Vagina (tissue), 2 donors: ENCODE measurements around the gene LYPD6. TPM values are rescaled to one million over a fixed set of nuclear protein-coding genes. Genes with fewer than 3 reads are reported as not detected.

Experiments
- DNase-seq, 2 donors: peaks; one replicate each; pipeline ENCODE4 v3.0.0-alpha.2; 2017; ENCODE audit errors: extremely low spot score in 2 of 2
- H3K27ac ChIP-seq: fragments of 200-600 bp; sonication (generic); one replicate; pipeline ENCODE4 v1.5.1; 2019
- H3K27me3 ChIP-seq: fragments of 200-600 bp; sonication (generic); one replicate; pipeline ENCODE4 v1.5.1; 2019
- H3K36me3 ChIP-seq, 2 donors: fragments of 200-600 bp; sonication (generic); one replicate each; pipeline ENCODE4 v1.5.1; 2017 to 2019
- H3K4me1 ChIP-seq: fragments of 200-600 bp; sonication (generic); one replicate; pipeline ENCODE4 v1.5.1; 2019
- H3K4me3 ChIP-seq, 2 donors: fragments of 200-600 bp; sonication (generic); 1 replicate in 1 of 2; 2 replicates in 1 of 2; pipeline ENCODE4 v1.5.1; 2016 to 2019
- H3K9me3 ChIP-seq: fragments of 200-600 bp; sonication (generic); one replicate; pipeline ENCODE4 v1.5.1; 2019
- POLR2A ChIP-seq, 2 donors: fragments of 450-650 bp; IDR thresholded peaks; one replicate each; pipeline ENCODE4 v1.6.1; 2017; ENCODE audit warnings: antibody characterized with exemption in 2 of 2, mild to moderate bottlenecking in 2 of 2, moderate library complexity in 2 of 2
- POLR2AphosphoS5 ChIP-seq, 2 donors: sonication (generic); formaldehyde crosslinking; IDR thresholded peaks; one replicate each; pipeline ENCODE4 v1.9.0; 2017; ENCODE audit warnings: antibody characterized with exemption in 2 of 2, mild to moderate bottlenecking in 2 of 2, low read depth in 1 of 2; ENCODE audit not compliant: insufficient read depth in 1 of 2
- intact Hi-C: fragments of 100-400 bp; cut with DNase I; formaldehyde crosslinking; loops from one replicate; pipeline ENCODE4 v1.15.1; 2023
- total RNA-seq: library from RNA; depleted of rRNA; stranded (reverse); fragments of >200 nt; gene quantifications from one replicate; pipeline ENCODE4 v1.2.3, GENCODE V29; 2016
- TF ChIP-seq, protein P1 (sequence below), 3 experiments: fragments of 450-650 bp in 2 of 3; fragments of 200-600 bp in 1 of 3; sonication (generic) in 1 of 3; IDR thresholded peaks; one replicate each; pipeline ENCODE4 v1.5.1; 2017 to 2019; ENCODE audit warnings: antibody characterized with exemption in 3 of 3, mild to moderate bottlenecking in 2 of 3, moderate library complexity in 2 of 3

The LYPD6 gene
- total RNA-seq, 1 donor from 2014 or later: 0.25 TPM

DNA sequence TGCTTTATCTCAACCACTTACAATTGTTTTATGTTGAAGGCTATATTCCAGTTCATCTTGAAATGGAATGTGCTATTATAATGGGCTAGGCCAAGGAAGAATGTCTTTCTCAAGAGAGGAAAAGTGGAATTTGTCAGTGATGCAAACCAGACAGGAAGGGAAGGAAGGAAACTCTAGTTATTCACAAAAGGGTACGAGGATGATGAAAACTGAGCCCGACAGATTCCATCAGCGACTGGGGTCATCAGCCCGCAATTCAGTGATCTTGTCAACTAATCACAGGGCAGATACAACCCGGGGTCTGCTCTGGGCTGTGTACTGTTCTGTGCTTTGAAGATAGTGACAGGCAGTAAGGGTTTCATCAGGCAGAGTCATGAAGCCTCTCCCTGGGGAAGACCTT, 23.4 kb upstream of the LYPD6 start:
- Histone ChIP-seq H3K4me1 (no peaks in the 10 kb centered on the region), H3K9me3 (no peaks in the 10 kb centered on the region), H3K27ac (no peak overlapping the region), H3K36me3 (no peaks in the 10 kb centered on the region), H3K27me3 (no peaks in the 10 kb centered on the region), H3K4me3 (no peak overlapping the region)
- intact Hi-C loops: no loop called here
- TF ChIP-seq POLR2A (IDR thresholded peaks at IDR 0.05): no peak
- TF ChIP-seq, protein P1, sequence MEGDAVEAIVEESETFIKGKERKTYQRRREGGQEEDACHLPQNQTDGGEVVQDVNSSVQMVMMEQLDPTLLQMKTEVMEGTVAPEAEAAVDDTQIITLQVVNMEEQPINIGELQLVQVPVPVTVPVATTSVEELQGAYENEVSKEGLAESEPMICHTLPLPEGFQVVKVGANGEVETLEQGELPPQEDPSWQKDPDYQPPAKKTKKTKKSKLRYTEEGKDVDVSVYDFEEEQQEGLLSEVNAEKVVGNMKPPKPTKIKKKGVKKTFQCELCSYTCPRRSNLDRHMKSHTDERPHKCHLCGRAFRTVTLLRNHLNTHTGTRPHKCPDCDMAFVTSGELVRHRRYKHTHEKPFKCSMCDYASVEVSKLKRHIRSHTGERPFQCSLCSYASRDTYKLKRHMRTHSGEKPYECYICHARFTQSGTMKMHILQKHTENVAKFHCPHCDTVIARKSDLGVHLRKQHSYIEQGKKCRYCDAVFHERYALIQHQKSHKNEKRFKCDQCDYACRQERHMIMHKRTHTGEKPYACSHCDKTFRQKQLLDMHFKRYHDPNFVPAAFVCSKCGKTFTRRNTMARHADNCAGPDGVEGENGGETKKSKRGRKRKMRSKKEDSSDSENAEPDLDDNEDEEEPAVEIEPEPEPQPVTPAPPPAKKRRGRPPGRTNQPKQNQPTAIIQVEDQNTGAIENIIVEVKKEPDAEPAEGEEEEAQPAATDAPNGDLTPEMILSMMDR (IDR thresholded peaks at IDR 0.05): no peak
- no peak for TF ChIP-seq POLR2AphosphoS5 (IDR thresholded peaks at IDR 0.05; ENCODE audit: insufficient read depth in 1 of 2, low read depth in 1 of 2)
- no peak for DNase-seq

GRCh38 chr2:149310349-149310748, 20.0 kb upstream of the LYPD6 start:
- intact Hi-C loops: no loop called here
- no peak overlapping the region for H3K4me3 ChIP-seq
- DNase-seq: no peak
- H3K9me3 ChIP-seq: no peaks in the 10 kb centered on the region
- no peaks in the 10 kb centered on the region for H3K36me3 ChIP-seq
- TF ChIP-seq, protein P1 (IDR thresholded peaks at IDR 0.05): no peak
- TF ChIP-seq POLR2A (IDR thresholded peaks at IDR 0.05): no peak
- TF ChIP-seq POLR2AphosphoS5 (IDR thresholded peaks at IDR 0.05; ENCODE audit: insufficient read depth in 1 of 2, low read depth in 1 of 2): no peak
- no peak overlapping the region for H3K27ac ChIP-seq
- no peaks in the 10 kb centered on the region for H3K4me1 ChIP-seq
- no peaks in the 10 kb centered on the region for H3K27me3 ChIP-seq

DNA sequence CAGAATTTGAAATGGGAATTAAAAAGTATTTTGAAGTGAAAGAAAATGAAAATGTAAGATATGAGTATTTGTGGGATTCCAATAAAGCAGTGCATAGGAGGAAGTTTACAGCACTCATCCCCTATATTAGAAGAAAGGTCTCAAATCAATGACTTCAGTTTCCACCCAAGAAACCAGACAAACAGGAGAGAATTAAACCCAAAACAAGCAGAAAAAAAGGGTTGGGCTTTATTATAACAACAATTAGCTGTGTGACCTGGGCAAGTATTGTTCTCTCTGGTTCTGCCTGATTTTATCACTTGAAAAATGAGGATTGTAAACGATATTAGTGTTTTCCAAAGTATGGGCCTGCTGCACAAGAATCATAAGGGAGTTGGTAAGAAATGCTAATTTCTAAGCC, 18.3 kb upstream of the LYPD6 start:
- Histone ChIP-seq H3K27me3 (no peaks in the 10 kb centered on the region), H3K27ac (no peak overlapping the region), H3K36me3 (no peaks in the 10 kb centered on the region), H3K9me3 (no peaks in the 10 kb centered on the region), H3K4me3 (no peak overlapping the region), H3K4me1 (no peaks in the 10 kb centered on the region)
- TF ChIP-seq, protein P1 (IDR thresholded peaks at IDR 0.05): no peak
- DNase-seq: no peak
- intact Hi-C loops: no loop called here

GRCh38 chr2:149313512-149313972, 16.8 kb upstream of the LYPD6 start:
- intact Hi-C loops: no loop called here
- Histone ChIP-seq H3K4me3 (no peak overlapping the region), H3K4me1 (no peaks in the 10 kb centered on the region), H3K27me3 (no peaks in the 10 kb centered on the region), H3K27ac (no peak overlapping the region), H3K36me3 (no peaks in the 10 kb centered on the region), H3K9me3 (no peaks in the 10 kb centered on the region)
- TF ChIP-seq POLR2A (IDR thresholded peaks at IDR 0.05): no peak
- TF ChIP-seq, protein P1 (IDR thresholded peaks at IDR 0.05): peak in 2 of 3 experiments; percentile 30 to 35
- no peak for DNase-seq

DNA sequence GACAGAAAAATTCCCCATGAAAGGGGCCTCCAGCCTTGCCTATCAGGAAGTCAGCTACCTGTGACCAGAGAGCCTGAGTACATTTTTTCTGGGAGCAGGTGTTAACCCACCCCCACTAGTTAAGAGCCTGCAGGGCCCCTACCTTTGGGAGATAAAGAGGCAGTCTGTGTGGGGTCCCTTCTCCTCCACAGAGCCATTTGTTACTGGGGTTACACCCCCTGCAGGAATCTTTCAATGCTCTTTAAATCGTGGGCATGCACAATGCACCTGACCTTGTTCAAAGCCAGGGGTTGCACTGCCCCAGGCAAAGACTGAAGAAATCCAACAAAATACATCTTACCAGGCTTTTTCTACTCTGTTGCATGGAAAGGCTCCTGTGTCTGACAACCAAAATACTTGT, 15.7 kb upstream of the LYPD6 start:
- no peaks in the 10 kb centered on the region for H3K9me3 ChIP-seq
- H3K4me1 ChIP-seq: no peaks in the 10 kb centered on the region
- no peaks in the 10 kb centered on the region for H3K27me3 ChIP-seq
- H3K36me3 ChIP-seq: no peaks in the 10 kb centered on the region
- no peak overlapping the region for H3K27ac ChIP-seq
- intact Hi-C loops: no loop called here
- DNase-seq: no peak
- no peak overlapping the region for H3K4me3 ChIP-seq
- TF ChIP-seq POLR2A (IDR thresholded peaks at IDR 0.05) (no peak), POLR2AphosphoS5 (IDR thresholded peaks at IDR 0.05; ENCODE audit: insufficient read depth in 1 of 2, low read depth in 1 of 2) (no peak)
- TF ChIP-seq, protein P1 (IDR thresholded peaks at IDR 0.05): no peak
